ENCODE data around the gene NEDD4L.

The NEDD4L gene

DNA sequence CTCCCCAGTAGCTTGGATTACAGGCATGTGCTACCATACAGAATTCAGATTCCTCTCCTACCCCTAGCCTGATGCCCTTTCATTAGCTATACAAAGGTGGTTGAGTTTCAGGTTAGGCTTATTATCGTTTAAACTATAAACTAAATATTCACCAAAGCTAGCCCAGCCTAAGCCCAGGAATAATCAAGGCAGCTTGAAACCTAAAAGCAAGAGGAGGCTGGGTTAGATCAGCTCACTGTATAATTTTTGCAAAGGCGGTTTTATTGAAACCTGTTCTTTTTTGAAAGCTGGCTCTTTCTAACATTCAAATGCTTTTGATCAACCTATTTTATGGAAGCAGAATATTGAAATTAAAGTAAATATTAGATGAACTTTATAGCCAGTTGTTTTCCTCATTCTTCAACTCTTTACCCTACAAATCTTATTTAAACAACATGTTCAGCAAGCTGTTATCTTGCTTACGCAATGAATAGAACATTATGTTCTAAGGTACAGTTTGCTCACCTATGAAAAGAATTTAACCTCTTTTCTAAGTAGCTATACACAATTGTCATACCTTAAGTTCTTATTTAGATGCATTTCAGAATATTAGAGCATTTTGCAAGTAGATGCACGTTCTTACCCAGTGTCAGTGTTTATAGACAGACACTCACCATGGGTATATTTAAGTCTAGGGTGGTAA lies 241.6 kb downstream of the NEDD4L start:
- H3K4me1 ChIP-seq (ENCODE audit: control insufficient read depth, insufficient read depth, low read length): peaks cover 36% of the 10 kb centered on the region
- no peaks in the 10 kb centered on the region for H3K36me3 ChIP-seq (ENCODE audit: control insufficient read depth in 2 of 2, insufficient read depth in 1 of 2, low read length in 2 of 2)
- no peak overlapping the region for H3K4me3 ChIP-seq (ENCODE audit: low read depth, low read length)
- peak; percentile 60; the same call in 1 of the 2 replicates for TF ChIP-seq ZBTB20 (tag by site-specific recombination; IDR thresholded peaks at IDR 0.05)
- TF ChIP-seq WT1 (tag by site-specific recombination; IDR thresholded peaks at IDR 0.05): no peak
- ChIA-PET POLR2A (no interaction called here), CTCF (no interaction called here)
- no peak overlapping the region for H3K27ac ChIP-seq (ENCODE audit: extremely low read depth, low read depth, low read length)
- H3K9me3 ChIP-seq (ENCODE audit: control insufficient read depth, insufficient read depth, low read depth, low read length): no peaks in the 10 kb centered on the region

DNA sequence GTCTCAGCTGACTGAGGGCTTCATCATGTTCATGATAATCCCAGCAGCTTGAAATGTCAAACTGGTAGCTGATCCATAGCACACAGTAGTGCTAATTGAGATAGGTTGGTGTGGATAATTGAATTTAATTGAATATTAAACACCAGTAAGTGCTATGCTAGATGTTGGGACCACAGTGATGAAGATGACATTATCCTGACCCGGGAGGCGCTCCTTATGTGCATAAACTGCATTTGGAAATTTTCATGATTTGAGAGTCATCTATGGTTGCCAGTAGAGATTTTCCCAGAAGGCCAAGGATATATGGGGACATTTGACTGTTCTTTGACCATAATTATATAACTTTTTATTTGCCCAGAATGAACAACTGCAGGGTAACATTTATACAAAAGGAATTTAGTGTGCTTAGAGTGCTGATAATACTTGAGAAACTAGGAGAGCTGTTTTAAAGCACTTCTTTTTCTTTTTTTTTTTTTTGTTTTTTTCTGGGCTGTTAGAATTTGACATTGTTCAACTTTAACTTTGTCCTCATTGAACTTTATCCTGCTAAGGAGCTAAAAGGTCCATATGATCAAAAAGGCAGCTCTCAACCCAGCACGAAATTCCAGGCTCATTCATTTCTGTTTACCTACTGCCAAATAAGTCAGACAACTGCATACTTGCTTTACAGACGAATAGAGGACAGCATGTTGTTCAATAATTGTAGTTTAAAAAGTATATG lies 242.8 kb downstream of the NEDD4L start:
- Histone ChIP-seq H3K27ac (ENCODE audit: extremely low read depth, low read depth, low read length) (no peak overlapping the region), H3K4me1 (ENCODE audit: control insufficient read depth, insufficient read depth, low read length) (peaks cover 36% of the 10 kb centered on the region), H3K9me3 (ENCODE audit: control insufficient read depth, insufficient read depth, low read depth, low read length) (no peaks in the 10 kb centered on the region), H3K36me3 (ENCODE audit: control insufficient read depth in 2 of 2, insufficient read depth in 1 of 2, low read length in 2 of 2) (no peaks in the 10 kb centered on the region), H3K4me3 (ENCODE audit: low read depth, low read length) (no peak overlapping the region)
- CTCF ChIA-PET: interaction anchor here (0.6 to 1.1 kb wide), 2 partner anchors 10 to 151 kb away, joined by 3 to 6 read pairs; no protein-coding TSS in a partner anchor
- TF ChIP-seq ZNF621 (tag by site-specific recombination; IDR thresholded peaks at IDR 0.05) (no peak), ZNF16 (tag by site-specific recombination; IDR thresholded peaks at IDR 0.05; ENCODE audit: low read depth) (no peak), ZNF585B (tag by site-specific recombination; IDR thresholded peaks at IDR 0.05) (no peak), ZNF24 (tag by site-specific recombination; IDR thresholded peaks at IDR 0.05) (no peak), ZNF114 (tag by site-specific recombination; IDR thresholded peaks at IDR 0.05) (no peak), ZNF184 (tag by site-specific recombination; IDR thresholded peaks at IDR 0.05) (no peak), ZNF600 (tag by site-specific recombination; IDR thresholded peaks at IDR 0.05) (no peak), ZNF571 (tag by site-specific recombination; IDR thresholded peaks at IDR 0.05) (no peak)
- POLR2A ChIA-PET: no interaction called here

- Histone ChIP-seq H3K36me3 (ENCODE audit: control insufficient read depth in 2 of 2, insufficient read depth in 1 of 2, low read length in 2 of 2) (no peaks in the 10 kb centered on the region), H3K4me1 (ENCODE audit: control insufficient read depth, insufficient read depth, low read length) (peaks cover 42% of the 10 kb centered on the region), H3K9me3 (ENCODE audit: control insufficient read depth, insufficient read depth, low read depth, low read length) (no peaks in the 10 kb centered on the region), H3K4me3 (ENCODE audit: low read depth, low read length) (no peak overlapping the region), H3K27ac (ENCODE audit: extremely low read depth, low read depth, low read length) (no peak overlapping the region)
- CTCF ChIA-PET: interaction anchor here (1.1 kb wide), 1 partner anchor 151 kb away, joined by 6 read pairs; no protein-coding TSS in a partner anchor
- POLR2A ChIA-PET: no interaction called here
- peak; percentile 65; the same call in 1 of the 2 replicates for TF ChIP-seq OSR2 (tag by site-specific recombination; IDR thresholded peaks at IDR 0.05)
- no peak for TF ChIP-seq ZNF211 (tag by site-specific recombination; IDR thresholded peaks at IDR 0.05; ENCODE audit: low read depth)
- TF ChIP-seq OVOL3 (tag by site-specific recombination; IDR thresholded peaks at IDR 0.05): no peak
- TF ChIP-seq ZNF394 (tag by site-specific recombination; IDR thresholded peaks at IDR 0.05; ENCODE audit: borderline replicate concordance): no peak
- peak; percentile 28; the same call in 1 of the 2 replicates for TF ChIP-seq PRDM10 (tag by site-specific recombination; IDR thresholded peaks at IDR 0.05)
Measured at GRCh38 chr18:58287353-58288274, 243.6 kb downstream of the NEDD4L start.
